OCI-LY7 (cell line): Measurements from ENCODE around the gene SAMD8. TPM values are rescaled to one million over a fixed set of nuclear protein-coding genes. Genes with fewer than 3 reads are reported as not detected.

Experiments
- BruUV-seq: library from RNA; stranded (reverse); fragments of 400-500 nt; replicated peaks from 2 replicates; lab custom pipeline; 2021; lab: Mats Ljungman, UMichigan
- CTCF ChIA-PET: fragments of 300-600 bp; sonication (Branson Sonifier 250); formaldehyde crosslinking; loops from one replicate; lab custom pipeline; 2022; ENCODE audit warnings: antibody characterized with exemption; ENCODE audit not compliant: unreplicated experiment; lab: Charles Lee
- POLR2A ChIA-PET: fragments of 300-600 bp; sonication (Branson Sonifier 250); formaldehyde crosslinking; loops from one replicate; lab custom pipeline; 2022; ENCODE audit warnings: antibody characterized with exemption; lab: Charles Lee
- DNase-seq: peaks from one replicate; pipeline ENCODE4 v3.0.0-alpha.2; 2015; ENCODE audit warnings: low spot score
- H2AFZ ChIP-seq: fragments of 200-600 bp; sonication (generic), shearing (Covaris generic); 2 replicates; pipeline ENCODE4 v1.6.1; 2014; ENCODE audit warnings: mild to moderate bottlenecking, antibody characterized with exemption, low read length, moderate library complexity
- H3K27ac ChIP-seq: fragments of 200-600 bp; sonication (generic); 2 replicates; pipeline ENCODE4 v1.5.1; 2014; ENCODE audit warnings: mixed run types, low read depth, mild to moderate bottlenecking, moderate library complexity, low read length, inconsistent platforms; ENCODE audit not compliant: poor library complexity, severe bottlenecking
- H3K36me3 ChIP-seq: fragments of 200-600 bp; sonication (generic); 2 replicates; pipeline ENCODE4 v1.6.1; 2014; ENCODE audit warnings: mild to moderate bottlenecking, antibody characterized with exemption, low read length, moderate library complexity, mixed read lengths; ENCODE audit not compliant: insufficient read depth
- H3K4me1 ChIP-seq: fragments of 200-600 bp; sonication (generic); 2 replicates; pipeline ENCODE4 v1.5.1; 2014; ENCODE audit warnings: mild to moderate bottlenecking, low read length; ENCODE audit not compliant: insufficient read depth, poor library complexity, severe bottlenecking
- H3K4me2 ChIP-seq: fragments of 200-600 bp; sonication (generic); 2 replicates; pipeline ENCODE4 v1.6.1; 2014; ENCODE audit warnings: mild to moderate bottlenecking, low read length
- H3K4me3 ChIP-seq: fragments of 200-600 bp; sonication (generic); 2 replicates; pipeline ENCODE4 v1.5.1; 2014; ENCODE audit warnings: mild to moderate bottlenecking, low read depth, low read length; ENCODE audit not compliant: poor library complexity, severe bottlenecking
- H3K79me2 ChIP-seq: fragments of 200-600 bp; sonication (generic); 2 replicates; pipeline ENCODE4 v1.6.1; 2016; ENCODE audit warnings: low read depth, mild to moderate bottlenecking, low read length, moderate library complexity, mixed read lengths; ENCODE audit not compliant: insufficient read depth
- H3K9me2 ChIP-seq: fragments of 200-600 bp; sonication (generic); 2 replicates; pipeline ENCODE4 v1.6.1; 2016; ENCODE audit warnings: mild to moderate bottlenecking, low read length, mixed read lengths; ENCODE audit not compliant: insufficient read depth
- H3K9me3 ChIP-seq: fragments of 200-600 bp; sonication (generic); 2 replicates; pipeline ENCODE4 v1.6.1; 2014; ENCODE audit warnings: mild to moderate bottlenecking, mixed run types, low read length, mixed read lengths
- H4K20me1 ChIP-seq: fragments of 200-600 bp; sonication (generic); 2 replicates; pipeline ENCODE4 v1.6.1; 2014; ENCODE audit warnings: mild to moderate bottlenecking, antibody characterized with exemption, low read length, moderate library complexity, mixed read lengths; ENCODE audit not compliant: insufficient read depth
- EZH2phosphoT487 ChIP-seq: fragments of 200-600 bp; sonication (generic); IDR thresholded peaks from 2 replicates; pipeline ENCODE4 v1.6.1; 2018; ENCODE audit warnings: low read depth, borderline replicate concordance, mild to moderate bottlenecking, mixed run types, antibody characterized with exemption, low read length, moderate library complexity, mixed read lengths
- intact Hi-C: fragments of 100-400 bp; cut with micrococcal nuclease; formaldehyde crosslinking; loops from one replicate; pipeline ENCODE4 v1.10.0; 2022; ENCODE audit not compliant: unreplicated experiment
- total RNA-seq, 2 experiments: library from RNA; depleted of rRNA in 1 of 2; stranded (reverse); fragments of >200 nt in 1 of 2; shearing (Covaris generic) in 1 of 2; gene quantifications; 2 replicates each; pipeline ENCODE4 v1.2.3, GENCODE V29; 2014 to 2022
- TF ChIP-seq, protein P1 (sequence below): fragments of 200-600 bp; sonication (generic); conservative IDR thresholded peaks from 2 replicates; pipeline ENCODE4 v1.5.1; 2014; ENCODE audit warnings: mild to moderate bottlenecking, antibody characterized with exemption, low read length, moderate library complexity, mixed read lengths

The SAMD8 gene
- total RNA-seq, 2 experiments from 2014 or later, result 8.8 to 16.7 TPM

DNA sequence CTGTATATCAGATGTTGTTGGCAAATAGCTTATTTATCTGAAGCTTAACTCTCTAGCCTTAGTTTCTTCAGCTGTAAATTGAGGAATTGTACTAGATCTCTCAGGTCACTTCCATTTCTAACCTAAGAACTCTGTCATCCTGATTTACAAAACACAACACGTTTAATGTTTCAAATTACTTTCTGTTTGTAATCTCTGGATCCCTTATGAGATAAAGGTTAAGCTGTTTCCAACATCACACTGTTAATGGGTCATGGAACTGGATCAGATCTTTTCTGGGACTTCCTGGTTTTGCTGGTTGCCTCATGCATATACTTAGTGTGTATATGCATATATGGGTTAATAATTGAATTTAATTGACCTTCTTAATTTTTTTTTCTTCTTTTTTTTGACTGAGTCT lies 9.9 kb downstream of the SAMD8 start:
- DNase-seq, result no peak
- H3K27ac ChIP-seq, result no peak overlapping the region
- intact Hi-C loops, result no loop called here
- TF ChIP-seq EZH2phosphoT487, result no peak
- TF ChIP-seq, protein P1, sequence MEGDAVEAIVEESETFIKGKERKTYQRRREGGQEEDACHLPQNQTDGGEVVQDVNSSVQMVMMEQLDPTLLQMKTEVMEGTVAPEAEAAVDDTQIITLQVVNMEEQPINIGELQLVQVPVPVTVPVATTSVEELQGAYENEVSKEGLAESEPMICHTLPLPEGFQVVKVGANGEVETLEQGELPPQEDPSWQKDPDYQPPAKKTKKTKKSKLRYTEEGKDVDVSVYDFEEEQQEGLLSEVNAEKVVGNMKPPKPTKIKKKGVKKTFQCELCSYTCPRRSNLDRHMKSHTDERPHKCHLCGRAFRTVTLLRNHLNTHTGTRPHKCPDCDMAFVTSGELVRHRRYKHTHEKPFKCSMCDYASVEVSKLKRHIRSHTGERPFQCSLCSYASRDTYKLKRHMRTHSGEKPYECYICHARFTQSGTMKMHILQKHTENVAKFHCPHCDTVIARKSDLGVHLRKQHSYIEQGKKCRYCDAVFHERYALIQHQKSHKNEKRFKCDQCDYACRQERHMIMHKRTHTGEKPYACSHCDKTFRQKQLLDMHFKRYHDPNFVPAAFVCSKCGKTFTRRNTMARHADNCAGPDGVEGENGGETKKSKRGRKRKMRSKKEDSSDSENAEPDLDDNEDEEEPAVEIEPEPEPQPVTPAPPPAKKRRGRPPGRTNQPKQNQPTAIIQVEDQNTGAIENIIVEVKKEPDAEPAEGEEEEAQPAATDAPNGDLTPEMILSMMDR, result no peak
- no TSS peak for BruUV-seq
- peaks cover 46% of the 10 kb centered on the region; the same call in 1 of the 2 replicates for H3K79me2 ChIP-seq
- ChIA-PET CTCF (no interaction called here), POLR2A (interaction anchor here (0.5 to 1.0 kb wide), 2 partner anchors 65 to 108 kb away, joined by 3 to 4 read pairs; no protein-coding TSS in a partner anchor)
- H2AFZ ChIP-seq, result no peak overlapping the region
- H3K4me1 ChIP-seq, result no peaks in the 10 kb centered on the region
- no peaks in the 10 kb centered on the region for H3K9me3 ChIP-seq
- no peaks in the 10 kb centered on the region for H3K9me2 ChIP-seq
- H3K4me3 ChIP-seq, result no peak overlapping the region
- no peak overlapping the region for H3K4me2 ChIP-seq
- no peaks in the 10 kb centered on the region for H4K20me1 ChIP-seq
- peaks cover 9% of the 10 kb centered on the region for H3K36me3 ChIP-seq

DNA sequence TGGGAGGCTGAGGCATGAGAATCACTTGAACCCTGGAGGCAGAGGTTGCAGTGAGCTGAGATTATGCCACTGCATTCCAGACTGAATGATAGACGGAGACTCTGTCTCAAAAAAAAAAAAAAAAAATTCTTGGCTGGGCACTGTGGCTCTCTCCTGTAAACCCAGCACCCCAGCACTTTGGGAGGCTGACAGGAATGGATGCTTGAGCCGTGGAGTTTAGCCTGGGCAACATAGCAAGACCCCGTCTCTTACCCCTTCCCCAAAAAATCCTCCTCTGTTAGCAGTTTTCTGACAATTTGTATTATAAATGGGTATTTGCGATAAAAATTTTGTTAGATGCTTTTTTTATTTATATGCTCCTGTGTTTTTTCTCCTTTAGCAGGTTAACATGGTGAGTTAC lies 11.0 kb downstream of the SAMD8 start:
- no peak overlapping the region for H3K4me2 ChIP-seq
- no peak overlapping the region for H3K27ac ChIP-seq
- H2AFZ ChIP-seq, result no peak overlapping the region
- H3K36me3 ChIP-seq, result peaks cover 9% of the 10 kb centered on the region
- no peaks in the 10 kb centered on the region for H3K9me3 ChIP-seq
- intact Hi-C loops, result no loop called here
- no peaks in the 10 kb centered on the region for H3K9me2 ChIP-seq
- no peak overlapping the region for H3K4me3 ChIP-seq
- CTCF ChIA-PET, result no interaction called here
- POLR2A ChIA-PET, result interaction anchor here (0.6 to 0.7 kb wide), 2 partner anchors 8 to 25 kb away, joined by 5 to 6 read pairs; no protein-coding TSS in a partner anchor
- no peak for DNase-seq
- H3K4me1 ChIP-seq, result no peaks in the 10 kb centered on the region
- no peaks in the 10 kb centered on the region for H4K20me1 ChIP-seq
- BruUV-seq, result no TSS peak
- TF ChIP-seq, protein P1, result no peak
- TF ChIP-seq EZH2phosphoT487, result no peak
- H3K79me2 ChIP-seq, result peaks cover 38% of the 10 kb centered on the region; the same call in 1 of the 2 replicates

DNA sequence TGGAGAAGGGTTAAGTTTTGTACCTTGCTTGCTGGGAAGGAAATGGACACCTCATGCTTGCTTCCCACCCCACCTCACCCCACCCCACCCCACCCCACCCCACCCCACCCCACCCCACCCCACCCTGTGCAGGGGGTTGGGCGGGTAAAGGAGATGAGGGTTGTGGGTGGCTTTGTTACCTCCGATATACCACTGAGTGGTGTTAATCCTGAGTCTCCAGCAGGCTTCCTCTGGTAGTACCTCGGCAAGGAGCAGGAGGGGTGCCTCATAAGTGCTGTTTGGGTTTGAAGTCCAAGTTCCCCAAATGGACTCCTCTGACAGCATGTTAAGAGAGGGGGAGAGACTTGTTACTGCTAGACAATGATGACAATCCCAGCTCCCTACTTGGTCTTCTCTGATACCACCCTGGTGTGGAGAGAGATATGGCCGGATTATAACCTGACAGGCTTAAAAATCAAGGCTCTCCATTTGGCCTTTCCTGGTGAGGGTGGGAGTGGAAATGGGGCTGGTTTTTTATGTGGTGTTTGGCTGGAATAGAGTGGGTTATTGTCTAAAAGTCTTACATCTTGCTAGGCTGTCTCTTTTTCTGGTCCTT lies 11.7 kb downstream of the SAMD8 start:
- H3K9me2 ChIP-seq, result no peaks in the 10 kb centered on the region
- CTCF ChIA-PET, result no interaction called here
- H2AFZ ChIP-seq, result no peak overlapping the region
- H4K20me1 ChIP-seq, result no peaks in the 10 kb centered on the region
- peaks cover 34% of the 10 kb centered on the region; the same call in 1 of the 2 replicates for H3K79me2 ChIP-seq
- H3K27ac ChIP-seq, result no peak overlapping the region
- no peaks in the 10 kb centered on the region for H3K9me3 ChIP-seq
- BruUV-seq, result no TSS peak
- intact Hi-C loops, result no loop called here
- no peak overlapping the region for H3K4me3 ChIP-seq
- no peak overlapping the region for H3K4me2 ChIP-seq
- peaks cover 9% of the 10 kb centered on the region for H3K36me3 ChIP-seq
- POLR2A ChIA-PET, result interaction anchor here (0.9 kb wide), 1 partner anchor 24 kb away, joined by 3 read pairs; no protein-coding TSS in a partner anchor
- H3K4me1 ChIP-seq, result no peaks in the 10 kb centered on the region
- no peak for DNase-seq
- no peak for TF ChIP-seq EZH2phosphoT487
- TF ChIP-seq, protein P1, result no peak
